ENCODE data around the gene LYSMD4. TPM values are rescaled to one million over a fixed set of nuclear protein-coding genes. Genes with fewer than 3 reads are reported as not detected.
A peak's percentile ranks its signal among the peaks of the same experiment; 100 is the strongest.

LYSMD4 gene
- total and polyA plus RNA-seq, 2 of the 8 experiments (the other 6 are each of a cell fraction or from before 2014, with no cell fraction given): 7.5 to 17.5 TPM

DNA sequence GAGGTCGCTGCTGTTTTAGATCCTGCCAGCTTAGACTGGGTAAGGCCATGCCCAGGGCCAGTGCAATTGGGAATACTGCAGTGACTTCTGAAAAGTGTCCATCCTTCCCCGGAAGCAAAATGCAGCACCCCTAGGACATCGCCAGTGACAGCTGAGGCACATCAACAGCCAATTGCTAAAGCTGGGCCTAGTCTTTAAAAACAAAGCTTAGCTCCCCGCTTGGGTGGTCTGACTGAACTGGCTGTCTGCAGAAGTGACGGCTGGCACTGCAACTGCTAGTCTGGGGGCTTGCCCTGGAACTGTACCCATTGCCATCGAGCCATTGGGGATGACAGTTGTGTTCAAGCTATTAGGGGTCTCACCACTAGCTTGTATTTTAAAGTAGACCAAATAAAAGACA is 4.3 kb downstream of the LYSMD4 start:
- no peak overlapping the region for H3K27ac ChIP-seq (ENCODE audit: low read depth, low read length)
- H3K14ac ChIP-seq (ENCODE audit: insufficient read length): no peak overlapping the region
- H2AK5ac ChIP-seq (ENCODE audit: low read depth, low read length): no peak overlapping the region
- peaks cover 4 to 12% of the 10 kb centered on the region in 2 experiments; a peak in 3 of 4 replicates for H3K9me3 ChIP-seq (ENCODE audit: insufficient read depth in 2 of 2, low read depth in 1 of 2, low read length in 1 of 2)
- no peak overlapping the region for H3K18ac ChIP-seq (ENCODE audit: extremely low read depth, low read length)
- H2AFZ ChIP-seq (ENCODE audit: low read length): no peak overlapping the region
- no peak for TF ChIP-seq CHD2 (IDR thresholded peaks at IDR 0.05; ENCODE audit: low read length)
- no peak for TF ChIP-seq TCF12 (IDR thresholded peaks at IDR 0.05; ENCODE audit: low read depth, low read length)
- TF ChIP-seq MAFK (IDR thresholded peaks at IDR 0.05; ENCODE audit: low read depth, low read length): no peak
- TF ChIP-seq TAF7 (optimal IDR thresholded peaks at IDR 0.05; ENCODE audit: borderline replicate concordance, low read depth, low read length): no peak
- TF ChIP-seq POU5F1 (IDR thresholded peaks at IDR 0.05; ENCODE audit: low read depth, low read length): no peak
- no peak for TF ChIP-seq SUZ12 (IDR thresholded peaks at IDR 0.05; ENCODE audit: low read length)
- TF ChIP-seq, protein P1, sequence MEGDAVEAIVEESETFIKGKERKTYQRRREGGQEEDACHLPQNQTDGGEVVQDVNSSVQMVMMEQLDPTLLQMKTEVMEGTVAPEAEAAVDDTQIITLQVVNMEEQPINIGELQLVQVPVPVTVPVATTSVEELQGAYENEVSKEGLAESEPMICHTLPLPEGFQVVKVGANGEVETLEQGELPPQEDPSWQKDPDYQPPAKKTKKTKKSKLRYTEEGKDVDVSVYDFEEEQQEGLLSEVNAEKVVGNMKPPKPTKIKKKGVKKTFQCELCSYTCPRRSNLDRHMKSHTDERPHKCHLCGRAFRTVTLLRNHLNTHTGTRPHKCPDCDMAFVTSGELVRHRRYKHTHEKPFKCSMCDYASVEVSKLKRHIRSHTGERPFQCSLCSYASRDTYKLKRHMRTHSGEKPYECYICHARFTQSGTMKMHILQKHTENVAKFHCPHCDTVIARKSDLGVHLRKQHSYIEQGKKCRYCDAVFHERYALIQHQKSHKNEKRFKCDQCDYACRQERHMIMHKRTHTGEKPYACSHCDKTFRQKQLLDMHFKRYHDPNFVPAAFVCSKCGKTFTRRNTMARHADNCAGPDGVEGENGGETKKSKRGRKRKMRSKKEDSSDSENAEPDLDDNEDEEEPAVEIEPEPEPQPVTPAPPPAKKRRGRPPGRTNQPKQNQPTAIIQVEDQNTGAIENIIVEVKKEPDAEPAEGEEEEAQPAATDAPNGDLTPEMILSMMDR (IDR thresholded peaks at IDR 0.05; ENCODE audit: control extremely low read depth in 1 of 3, insufficient read depth in 1 of 3, low read depth in 1 of 3, low read length in 3 of 3): no peak
- TF ChIP-seq GTF2F1 (IDR thresholded peaks at IDR 0.05; ENCODE audit: borderline replicate concordance, low read depth, low read length): no peak
- TF ChIP-seq SP4 (IDR thresholded peaks at IDR 0.05; ENCODE audit: low read length): no peak
- TF ChIP-seq SIRT6 (IDR thresholded peaks at IDR 0.05; ENCODE audit: low read length): no peak
- no peak for TF ChIP-seq SRF (IDR thresholded peaks at IDR 0.05; ENCODE audit: low read depth, low read length)
- TF ChIP-seq HDAC2 (IDR thresholded peaks at IDR 0.05; ENCODE audit: borderline replicate concordance in 1 of 2, low read depth in 2 of 2, low read length in 2 of 2): no peak
- H2BK20ac ChIP-seq (ENCODE audit: low read length): no peak overlapping the region
- H3K79me2 ChIP-seq (ENCODE audit: control insufficient read depth in 1 of 2, insufficient read depth in 2 of 2, low read length in 2 of 2): no peaks in the 10 kb centered on the region
- FAIRE-seq (no peak), DNase-seq (ENCODE audit: low read depth in 1 of 2, low spot score in 2 of 2) (no peak)
- H2BK12ac ChIP-seq (ENCODE audit: low read depth, low read length): no peak overlapping the region
- H3K36me3 ChIP-seq (ENCODE audit: control insufficient read depth in 2 of 4, insufficient read depth in 4 of 4, low read length in 3 of 4): peaks cover 4 to 9% (median 5%) of the 10 kb centered on the region in 4 experiments; a peak in 7 of 8 replicates
- WGBS, 2 experiments (ENCODE audit: extremely low coverage in 1 of 2, insufficient coverage in 1 of 2, insufficient read length in 1 of 2, insufficient replicate concordance in 2 of 2, low coverage in 1 of 2, low lambda C conversion rate in 2 of 2, missing lambda C conversion rate in 1 of 2): 92% methylated on average over 6 of the region's 6 CpGs; no CpG with 5 or more reads in 1 of the 2 experiments
- peaks cover 0 to 5% of the 10 kb centered on the region in 2 experiments for H4K20me1 ChIP-seq (replicated peaks in 1 of 2; ENCODE audit: control insufficient read depth in 1 of 2, insufficient read depth in 2 of 2, low read length in 2 of 2)
- no peak overlapping the region for H3K9ac ChIP-seq (replicated peaks in 1 of 4; ENCODE audit: extremely low read depth in 1 of 4, low read depth in 3 of 4, low read length in 3 of 4)
- no peak overlapping the region for H3K4me3 ChIP-seq (ENCODE audit: extremely low read depth in 1 of 4, insufficient read depth in 2 of 4, low read depth in 3 of 4, low read length in 4 of 4)
- H3K56ac ChIP-seq (replicated peaks; ENCODE audit: insufficient read length, low read depth, low read length): no peak overlapping the region
- H3K23me2 ChIP-seq (ENCODE audit: low read depth, low read length): peaks cover 8% of the 10 kb centered on the region; the same call in 1 of the 2 replicates
- peak overlapping the region; percentile 11; the same call in 1 of the 2 replicates for H4K8ac ChIP-seq (ENCODE audit: extremely low read depth, insufficient read depth, low read length)
- no peak overlapping the region for H2BK5ac ChIP-seq (ENCODE audit: low read depth, low read length)
- ChIA-PET POLR2A (ENCODE audit: partially characterized antibody) (no interaction called here), CTCF (ENCODE audit: partially characterized antibody) (interaction anchor here (0.7 to 3.9 kb wide), 19 partner anchors 11 to 456 kb away, joined by 3 to 34 read pairs (median 5); no protein-coding TSS in a partner anchor)
- no peak overlapping the region for H4K91ac ChIP-seq (replicated peaks; ENCODE audit: insufficient read length, low read length)
- 0 out of 2 replicates have a peak, but pooled peaks cover 2% of the 10 kb centered on the region for H3K79me1 ChIP-seq (ENCODE audit: low read depth, low read length)
- no peak overlapping the region for H2BK15ac ChIP-seq (ENCODE audit: low read length)
- no peak overlapping the region for H3K4me2 ChIP-seq (ENCODE audit: insufficient read depth in 1 of 2, low read depth in 2 of 2, low read length in 2 of 2)
- peaks cover 5 to 23% (median 6%) of the 10 kb centered on the region in 4 experiments; a peak in 5 of 7 replicates for H3K4me1 ChIP-seq (replicated peaks in 1 of 4; ENCODE audit: control insufficient read depth in 3 of 4, insufficient read depth in 4 of 4, low read length in 3 of 4)
- H4K5ac ChIP-seq (ENCODE audit: insufficient read length, low read depth, low read length): no peak overlapping the region
- no peak overlapping the region for H3K4ac ChIP-seq (replicated peaks; ENCODE audit: insufficient read length, low read depth, low read length)
- peaks cover 0 to 10% (median 3%) of the 10 kb centered on the region in 4 experiments; a peak in 4 of 7 replicates for H3K27me3 ChIP-seq (replicated peaks in 1 of 4; ENCODE audit: control insufficient read depth in 3 of 4, extremely low read depth in 1 of 4, insufficient read depth in 3 of 4, low read length in 3 of 4)
- H3K23ac ChIP-seq (ENCODE audit: insufficient read length): no peak overlapping the region
- no peak overlapping the region for H2BK120ac ChIP-seq (replicated peaks; ENCODE audit: low read depth, low read length)

Measured in H1 (cell line).